SK-N-SH (cell line): ENCODE results near the gene SCYL1. TPM values are rescaled to one million over a fixed set of nuclear protein-coding genes. Genes with fewer than 3 reads are reported as not detected.
A peak's percentile ranks its signal among the peaks of the same experiment; 100 is the strongest.
"Not testable (repeated sequence)": the region's sequence is repeated elsewhere in the genome, so short reads cannot be mapped to it uniquely, and the experiment has no call there.

Experiments used
- CTCF ChIA-PET: fragments of 300-600, 350-600 bp; formaldehyde crosslinking; extraction: SDS; loops from one replicate; lab custom pipeline; 2021; lab: Yijun Ruan, JAX
- POLR2A ChIA-PET: fragments of 350-600 bp; sonication (Branson Sonifier 250); formaldehyde crosslinking; extraction: SDS; loops from one replicate; lab custom pipeline; 2020; ENCODE audit warnings: antibody characterized with exemption, inconsistent platforms; lab: Yijun Ruan, JAX
- DNase-seq: peaks from one replicate; pipeline ENCODE4 v3.0.0; 2012
- H2AFZ ChIP-seq: fragments of 200-600 bp; sonication (generic); 2 replicates; pipeline ENCODE4 v1.8.1; 2016; ENCODE audit warnings: antibody characterized with exemption, mild to moderate bottlenecking, low read depth
- H3F3A ChIP-seq: fragments of 200-600 bp; sonication (generic); replicated peaks from 2 replicates; pipeline ENCODE3; 2016; ENCODE audit warnings: antibody characterized with exemption, mild to moderate bottlenecking; ENCODE audit not compliant: insufficient read depth
- H3K27ac ChIP-seq, 2 experiments: fragments of 200-500 bp in 1 of 2; fragments of 200-600 bp in 1 of 2; sonication (Bioruptor generic) in 1 of 2; sonication (generic), shearing (Covaris generic) in 1 of 2; 2 replicates each; pipeline versions ENCODE4 v1.5.1 to v1.6.1; 2014 to 2016; ENCODE audit warnings: low read depth in 2 of 2, inconsistent platforms in 1 of 2, low read length in 1 of 2, mild to moderate bottlenecking in 1 of 2, mixed read lengths in 1 of 2
- H3K27me3 ChIP-seq: fragments of 200-600 bp; sonication (generic), shearing (Covaris generic); 2 replicates; pipeline ENCODE4 v1.6.1; 2016; ENCODE audit warnings: mixed run types; ENCODE audit not compliant: insufficient read depth
- H3K36me3 ChIP-seq, 2 experiments: fragments of 200-500 bp in 1 of 2; fragments of 200-600 bp in 1 of 2; sonication (Bioruptor generic) in 1 of 2; sonication (generic) in 1 of 2; replicated peaks in 1 of 2; 2 replicates each; pipeline versions ENCODE3 to v1.5.1; 2014 to 2016; ENCODE audit warnings: low read length in 1 of 2, mild to moderate bottlenecking in 1 of 2; ENCODE audit not compliant: insufficient read depth in 2 of 2, control insufficient read depth in 1 of 2
- H3K4me1 ChIP-seq, 2 experiments: fragments of 200-500 bp in 1 of 2; fragments of 200-600 bp in 1 of 2; sonication (Bioruptor generic) in 1 of 2; sonication (generic), shearing (Covaris generic) in 1 of 2; 2 replicates each; pipeline versions ENCODE4 v1.5.1 to v1.6.1; 2014 to 2016; ENCODE audit warnings: low read depth in 1 of 2, low read length in 1 of 2, mixed run types in 1 of 2; ENCODE audit not compliant: insufficient read depth in 2 of 2, control insufficient read depth in 1 of 2
- H3K4me2 ChIP-seq: fragments of 200-600 bp; sonication (generic), shearing (Covaris generic); 2 replicates; pipeline ENCODE4 v1.6.1; 2017; ENCODE audit warnings: mixed run types
- H3K4me3 ChIP-seq, 2 experiments: fragments of 200-500 bp in 1 of 2; fragments of 200-600 bp in 1 of 2; sonication (Bioruptor generic) in 1 of 2; sonication (generic), shearing (Covaris generic) in 1 of 2; 2 replicates each; pipeline versions ENCODE4 v1.5.1 to v1.8.1; 2014 to 2016; ENCODE audit warnings: low read depth in 2 of 2, inconsistent platforms in 1 of 2, low read length in 1 of 2, mild to moderate bottlenecking in 1 of 2, mixed read lengths in 1 of 2, moderate library complexity in 1 of 2
- H3K79me2 ChIP-seq: fragments of 200-600 bp; sonication (generic); 2 replicates; pipeline ENCODE4 v1.8.1; 2017; ENCODE audit warnings: mild to moderate bottlenecking; ENCODE audit not compliant: insufficient read depth
- H3K9ac ChIP-seq: fragments of 200-600 bp; sonication (generic); 2 replicates; pipeline ENCODE4 v1.6.1; 2017; ENCODE audit warnings: mixed run types
- H3K9me2 ChIP-seq: fragments of 200-600 bp; sonication (generic); 2 replicates; pipeline ENCODE4 v1.6.1; 2017; ENCODE audit warnings: mixed run types
- H3K9me3 ChIP-seq: fragments of 200-600 bp; sonication (generic); 2 replicates; pipeline ENCODE4 v1.6.1; 2017; ENCODE audit warnings: mixed run types, mild to moderate bottlenecking, moderate library complexity
- H4K20me1 ChIP-seq: fragments of 200-600 bp; sonication (generic); 2 replicates; pipeline ENCODE4 v1.6.1; 2017; ENCODE audit warnings: mild to moderate bottlenecking, mixed run types; ENCODE audit not compliant: insufficient read depth
- EZH2phosphoT487 ChIP-seq: fragments of 200-600 bp; sonication (generic); IDR thresholded peaks from 2 replicates; pipeline ENCODE4 v1.6.1; 2017; ENCODE audit warnings: low read depth, mixed run types, mild to moderate bottlenecking, antibody characterized with exemption, moderate library complexity, borderline replicate concordance
- FOSL2 ChIP-seq: IDR thresholded peaks from 2 replicates; pipeline ENCODE4 v1.4.0; 2012; ENCODE audit warnings: low read depth, mild to moderate bottlenecking, moderate library complexity, borderline replicate concordance
- FOXM1 ChIP-seq: IDR thresholded peaks from 2 replicates; pipeline ENCODE4 v1.4.0; 2012; ENCODE audit warnings: low read depth, mild to moderate bottlenecking
- JUND ChIP-seq: IDR thresholded peaks from 2 replicates; pipeline ENCODE4 v1.4.0; 2012
- MXI1 ChIP-seq: IDR thresholded peaks from 2 replicates; pipeline ENCODE4 v1.6.1; 2012; ENCODE audit warnings: mild to moderate bottlenecking, low read depth, low read length, improper control_type of control experiment
- POLR2AphosphoS5 ChIP-seq: IDR thresholded peaks from 2 replicates; pipeline ENCODE4 v1.6.1; 2012; ENCODE audit warnings: low read depth, low read length
- RCOR1 ChIP-seq: fragments of 150-350 bp; IDR thresholded peaks from 2 replicates; pipeline ENCODE4 v1.6.1; 2017; ENCODE audit warnings: antibody characterized with exemption, low read length
- SIN3A ChIP-seq: IDR thresholded peaks from 2 replicates; pipeline ENCODE4 v1.6.1; 2012; ENCODE audit warnings: low read depth, mild to moderate bottlenecking, low read length, moderate library complexity, borderline replicate concordance
- TAF1 ChIP-seq: IDR thresholded peaks from 2 replicates; pipeline ENCODE4 v1.6.1; 2012; ENCODE audit warnings: low read depth, mild to moderate bottlenecking, low read length, moderate library complexity, borderline replicate concordance
- TCF12 ChIP-seq: IDR thresholded peaks from 2 replicates; pipeline ENCODE4 v1.4.0; 2012
- WGBS: methylation state at CpG from one replicate; pipeline ENCODE4 v1.1.6; 2017; ENCODE audit warnings: low lambda C conversion rate; 5-methylcytosine and 5-hydroxymethylcytosine counted together
- polyA plus RNA-seq, 3 experiments: library from polyadenylated mRNA; depleted of rRNA; stranded (reverse); fragments of >200 nt; gene quantifications; 2 replicates each; pipeline ENCODE4 v1.2.3, GENCODE V29; 2012
- TF ChIP-seq, protein P1 (sequence below): IDR thresholded peaks from 2 replicates; pipeline ENCODE4 v1.6.1; 2012; ENCODE audit warnings: mild to moderate bottlenecking, low read depth, low read length, moderate library complexity
- TF ChIP-seq, protein P2 (sequence below): IDR thresholded peaks from 2 replicates; pipeline ENCODE4 v1.4.0; 2012; ENCODE audit warnings: low read depth, borderline replicate concordance

SCYL1 gene
- polyA plus RNA-seq, 1 of the 3 experiments (the other 2 are of a cell fraction), result 79.9 TPM

DNA sequence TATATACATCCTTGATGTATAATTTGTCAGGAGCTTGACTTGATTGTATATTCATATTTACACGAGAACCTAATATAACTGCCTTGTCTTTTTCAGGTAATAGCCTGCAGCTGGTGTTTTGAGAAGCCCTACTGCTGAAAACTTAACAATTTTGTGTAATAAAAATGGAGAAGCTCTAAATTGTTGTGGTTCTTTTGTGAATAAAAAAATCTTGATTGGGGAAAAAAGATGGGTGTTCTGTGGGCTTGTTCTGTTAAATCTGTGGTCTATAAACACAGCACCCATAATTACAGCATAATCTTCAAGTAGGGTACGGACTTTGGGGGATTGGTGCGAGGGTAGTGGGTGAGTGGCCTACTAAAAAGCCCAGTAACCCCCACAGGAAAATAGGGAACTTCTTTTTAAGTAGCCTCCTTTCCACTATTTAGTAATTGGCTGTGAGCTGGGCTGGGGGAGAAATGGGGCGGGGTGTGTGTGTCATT is 18.6 kb upstream of the SCYL1 start:
- H3K4me2 ChIP-seq, result peak overlapping the region; percentile 87
- H3F3A ChIP-seq, result peaks cover 98% of the 10 kb centered on the region
- no peaks in the 10 kb centered on the region for H3K9me3 ChIP-seq
- H3K9ac ChIP-seq, result peak overlapping the region; percentile 100
- H3K36me3 ChIP-seq, result peaks cover 53 to 55% of the 10 kb centered on the region in 2 experiments
- H2AFZ ChIP-seq, result no peak overlapping the region
- POLR2A ChIA-PET, result interaction anchor here (0.7 to 26.8 kb wide), 15 partner anchors 8 to 185 kb away, joined by 3 to 1027 read pairs (median 6); partner anchors contain the start of genes DPF2, MALAT1, NEAT1 and SCYL1
- peaks cover 0 to 19% of the 10 kb centered on the region in 2 experiments; a peak in 2 of 4 replicates for H3K4me1 ChIP-seq
- H3K9me2 ChIP-seq, result no peaks in the 10 kb centered on the region
- DNase-seq, result no peak
- peaks cover 66% of the 10 kb centered on the region for H4K20me1 ChIP-seq
- TF ChIP-seq POLR2AphosphoS5, result no peak; the same call in 1 of the 2 replicates
- 0 out of 2 replicates have a peak, but pooled peaks have one; percentile 31 for TF ChIP-seq SIN3A
- H3K4me3 ChIP-seq, result peak overlapping the region; percentile 84 to 87
- H3K27ac ChIP-seq, result peak overlapping the region; percentile 71 to 99; a peak in 3 of 4 replicates
- H3K79me2 ChIP-seq, result peaks cover 84% of the 10 kb centered on the region
- no peaks in the 10 kb centered on the region for H3K27me3 ChIP-seq
- CTCF ChIA-PET, result interaction anchor here (0.6 to 8.8 kb wide), 10 partner anchors 8 to 976 kb away, joined by 3 to 223 read pairs (median 6); partner anchors contain the start of genes MALAT1 and NEAT1
- WGBS, result 18% methylated on average over 4 of the region's 4 CpGs

DNA sequence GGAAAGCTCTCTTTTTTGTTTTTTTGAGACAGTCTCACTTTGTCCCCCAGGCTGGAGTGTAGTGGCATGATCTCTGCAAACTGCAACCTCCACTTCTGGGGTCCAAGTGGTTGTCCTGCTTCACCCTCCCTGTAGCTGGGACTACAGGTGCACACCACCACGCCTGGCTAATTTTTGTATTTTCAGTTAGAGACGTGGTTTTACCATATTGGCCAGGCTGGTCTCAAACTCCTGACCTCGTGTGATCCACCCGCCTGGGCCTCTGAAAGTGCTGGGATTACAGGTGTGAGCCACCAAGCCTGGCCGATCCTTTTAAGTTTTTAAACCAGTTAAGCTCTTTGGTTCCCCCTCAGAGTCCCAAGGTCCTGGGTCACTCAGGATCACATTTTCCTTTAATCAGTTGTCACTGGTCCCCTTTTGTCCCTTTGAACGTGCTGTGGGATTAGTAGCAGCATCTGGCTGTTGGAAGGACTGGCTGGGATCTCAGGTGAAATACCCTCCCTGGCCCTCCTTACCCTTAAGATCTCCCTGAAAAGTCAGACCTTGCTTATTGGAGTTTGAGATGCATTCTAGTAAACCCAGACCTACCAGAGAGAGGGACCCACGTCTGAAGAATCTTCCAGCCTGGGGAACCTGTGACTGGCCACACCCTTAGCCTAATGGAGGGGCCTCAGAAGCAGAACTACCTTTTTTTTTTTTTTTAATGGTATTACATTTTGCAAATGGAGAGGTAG is 17.9 kb upstream of the SCYL1 start:
- H3K4me2 ChIP-seq, result peak overlapping the region; percentile 87
- no peak overlapping the region for H2AFZ ChIP-seq
- H3K27ac ChIP-seq, result peak overlapping the region; percentile 71 to 99
- H3K4me3 ChIP-seq, result peak overlapping the region; percentile 84 to 87
- peaks cover 92% of the 10 kb centered on the region for H3F3A ChIP-seq
- H3K79me2 ChIP-seq, result peaks cover 81% of the 10 kb centered on the region
- no peak for DNase-seq
- H3K9me2 ChIP-seq, result no peaks in the 10 kb centered on the region
- no peaks in the 10 kb centered on the region for H3K9me3 ChIP-seq
- H3K9ac ChIP-seq, result peak overlapping the region; percentile 100
- peaks cover 0 to 19% of the 10 kb centered on the region in 2 experiments; a peak in 2 of 4 replicates for H3K4me1 ChIP-seq
- 8% methylated on average over 7 of the region's 7 CpGs for WGBS
- TF ChIP-seq RCOR1 (peak; percentile 3; the same call in 1 of the 2 replicates), FOXM1 (peak; percentile 52; the same call in 1 of the 2 replicates), FOSL2 (0 out of 2 replicates have a peak, but pooled peaks have one; percentile 12), EZH2phosphoT487 (no peak), JUND (peak; percentile 36), POLR2AphosphoS5 (peak; percentile 3), SIN3A (peak; percentile 80), MXI1 (no peak), TCF12 (peak; percentile 19; the same call in 1 of the 2 replicates), TAF1 (no peak)
- TF ChIP-seq, protein P1, sequence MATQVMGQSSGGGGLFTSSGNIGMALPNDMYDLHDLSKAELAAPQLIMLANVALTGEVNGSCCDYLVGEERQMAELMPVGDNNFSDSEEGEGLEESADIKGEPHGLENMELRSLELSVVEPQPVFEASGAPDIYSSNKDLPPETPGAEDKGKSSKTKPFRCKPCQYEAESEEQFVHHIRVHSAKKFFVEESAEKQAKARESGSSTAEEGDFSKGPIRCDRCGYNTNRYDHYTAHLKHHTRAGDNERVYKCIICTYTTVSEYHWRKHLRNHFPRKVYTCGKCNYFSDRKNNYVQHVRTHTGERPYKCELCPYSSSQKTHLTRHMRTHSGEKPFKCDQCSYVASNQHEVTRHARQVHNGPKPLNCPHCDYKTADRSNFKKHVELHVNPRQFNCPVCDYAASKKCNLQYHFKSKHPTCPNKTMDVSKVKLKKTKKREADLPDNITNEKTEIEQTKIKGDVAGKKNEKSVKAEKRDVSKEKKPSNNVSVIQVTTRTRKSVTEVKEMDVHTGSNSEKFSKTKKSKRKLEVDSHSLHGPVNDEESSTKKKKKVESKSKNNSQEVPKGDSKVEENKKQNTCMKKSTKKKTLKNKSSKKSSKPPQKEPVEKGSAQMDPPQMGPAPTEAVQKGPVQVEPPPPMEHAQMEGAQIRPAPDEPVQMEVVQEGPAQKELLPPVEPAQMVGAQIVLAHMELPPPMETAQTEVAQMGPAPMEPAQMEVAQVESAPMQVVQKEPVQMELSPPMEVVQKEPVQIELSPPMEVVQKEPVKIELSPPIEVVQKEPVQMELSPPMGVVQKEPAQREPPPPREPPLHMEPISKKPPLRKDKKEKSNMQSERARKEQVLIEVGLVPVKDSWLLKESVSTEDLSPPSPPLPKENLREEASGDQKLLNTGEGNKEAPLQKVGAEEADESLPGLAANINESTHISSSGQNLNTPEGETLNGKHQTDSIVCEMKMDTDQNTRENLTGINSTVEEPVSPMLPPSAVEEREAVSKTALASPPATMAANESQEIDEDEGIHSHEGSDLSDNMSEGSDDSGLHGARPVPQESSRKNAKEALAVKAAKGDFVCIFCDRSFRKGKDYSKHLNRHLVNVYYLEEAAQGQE, result peak; percentile 46
- TF ChIP-seq, protein P2, sequence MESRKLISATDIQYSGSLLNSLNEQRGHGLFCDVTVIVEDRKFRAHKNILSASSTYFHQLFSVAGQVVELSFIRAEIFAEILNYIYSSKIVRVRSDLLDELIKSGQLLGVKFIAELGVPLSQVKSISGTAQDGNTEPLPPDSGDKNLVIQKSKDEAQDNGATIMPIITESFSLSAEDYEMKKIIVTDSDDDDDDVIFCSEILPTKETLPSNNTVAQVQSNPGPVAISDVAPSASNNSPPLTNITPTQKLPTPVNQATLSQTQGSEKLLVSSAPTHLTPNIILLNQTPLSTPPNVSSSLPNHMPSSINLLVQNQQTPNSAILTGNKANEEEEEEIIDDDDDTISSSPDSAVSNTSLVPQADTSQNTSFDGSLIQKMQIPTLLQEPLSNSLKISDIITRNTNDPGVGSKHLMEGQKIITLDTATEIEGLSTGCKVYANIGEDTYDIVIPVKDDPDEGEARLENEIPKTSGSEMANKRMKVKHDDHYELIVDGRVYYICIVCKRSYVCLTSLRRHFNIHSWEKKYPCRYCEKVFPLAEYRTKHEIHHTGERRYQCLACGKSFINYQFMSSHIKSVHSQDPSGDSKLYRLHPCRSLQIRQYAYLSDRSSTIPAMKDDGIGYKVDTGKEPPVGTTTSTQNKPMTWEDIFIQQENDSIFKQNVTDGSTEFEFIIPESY, result peak; percentile 25; the same call in 1 of the 2 replicates
- no peaks in the 10 kb centered on the region for H3K27me3 ChIP-seq
- H3K36me3 ChIP-seq, result peaks cover 47 to 49% of the 10 kb centered on the region in 2 experiments
- ChIA-PET POLR2A (interaction anchor here (0.6 to 26.8 kb wide), 14 partner anchors 9 to 483 kb away, joined by 3 to 1027 read pairs (median 6); partner anchors contain the start of genes MALAT1, NEAT1, SCYL1 and TIGD3), CTCF (interaction anchor here (1.0 to 8.8 kb wide), 10 partner anchors 8 to 192 kb away, joined by 3 to 223 read pairs (median 8); partner anchors contain the start of genes CDC42EP2, MALAT1 and NEAT1)
- H4K20me1 ChIP-seq, result peaks cover 60% of the 10 kb centered on the region

DNA sequence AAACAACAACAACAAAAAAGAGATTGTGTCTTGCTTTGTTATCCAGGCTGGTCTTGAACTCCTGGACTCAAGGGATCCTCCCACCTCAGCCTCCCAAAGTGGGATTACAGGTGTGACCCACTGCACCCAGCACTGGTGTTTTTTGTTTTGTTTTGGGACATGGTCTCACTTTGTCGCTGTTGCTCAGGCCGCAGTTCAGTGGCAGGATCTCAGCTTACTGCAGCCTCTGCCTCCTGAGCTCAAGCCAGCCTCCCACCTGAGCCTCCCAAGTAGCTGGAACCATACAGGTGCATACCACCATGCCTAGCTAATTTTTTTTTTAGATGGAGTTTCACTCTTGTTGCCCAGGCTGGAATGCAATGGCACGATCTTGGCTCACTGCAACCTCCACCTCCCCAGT is 12.6 kb upstream of the SCYL1 start:
- not testable (repeated sequence) for H2AFZ ChIP-seq, H3K4me2 ChIP-seq, H3K4me3 ChIP-seq, H3K9me3 ChIP-seq, H3K9me2 ChIP-seq, H4K20me1 ChIP-seq, DNase-seq, H3K36me3 ChIP-seq, H3K9ac ChIP-seq, H3K27ac ChIP-seq, H3K27me3 ChIP-seq, H3K4me1 ChIP-seq
- CTCF ChIA-PET, result interaction anchor here (0.7 to 8.8 kb wide), 9 partner anchors 8 to 146 kb away, joined by 3 to 223 read pairs (median 5); partner anchors contain the start of genes MALAT1, NEAT1 and SCYL1
- WGBS, result 97% methylated on average over 3 of the region's 3 CpGs
- POLR2A ChIA-PET, result interaction anchor here (0.6 to 1.3 kb wide), 2 partner anchors 9 to 99 kb away, joined by 3 to 4 read pairs; no protein-coding TSS in a partner anchor
- peaks cover 59% of the 10 kb centered on the region for H3F3A ChIP-seq
- H3K79me2 ChIP-seq, result peaks cover 27% of the 10 kb centered on the region
